ENCODE data around the gene IFI6.
"Not testable (repeated sequence)": the region's sequence is repeated elsewhere in the genome, so short reads cannot be mapped to it uniquely, and the experiment has no call there.

Gene IFI6

DNA sequence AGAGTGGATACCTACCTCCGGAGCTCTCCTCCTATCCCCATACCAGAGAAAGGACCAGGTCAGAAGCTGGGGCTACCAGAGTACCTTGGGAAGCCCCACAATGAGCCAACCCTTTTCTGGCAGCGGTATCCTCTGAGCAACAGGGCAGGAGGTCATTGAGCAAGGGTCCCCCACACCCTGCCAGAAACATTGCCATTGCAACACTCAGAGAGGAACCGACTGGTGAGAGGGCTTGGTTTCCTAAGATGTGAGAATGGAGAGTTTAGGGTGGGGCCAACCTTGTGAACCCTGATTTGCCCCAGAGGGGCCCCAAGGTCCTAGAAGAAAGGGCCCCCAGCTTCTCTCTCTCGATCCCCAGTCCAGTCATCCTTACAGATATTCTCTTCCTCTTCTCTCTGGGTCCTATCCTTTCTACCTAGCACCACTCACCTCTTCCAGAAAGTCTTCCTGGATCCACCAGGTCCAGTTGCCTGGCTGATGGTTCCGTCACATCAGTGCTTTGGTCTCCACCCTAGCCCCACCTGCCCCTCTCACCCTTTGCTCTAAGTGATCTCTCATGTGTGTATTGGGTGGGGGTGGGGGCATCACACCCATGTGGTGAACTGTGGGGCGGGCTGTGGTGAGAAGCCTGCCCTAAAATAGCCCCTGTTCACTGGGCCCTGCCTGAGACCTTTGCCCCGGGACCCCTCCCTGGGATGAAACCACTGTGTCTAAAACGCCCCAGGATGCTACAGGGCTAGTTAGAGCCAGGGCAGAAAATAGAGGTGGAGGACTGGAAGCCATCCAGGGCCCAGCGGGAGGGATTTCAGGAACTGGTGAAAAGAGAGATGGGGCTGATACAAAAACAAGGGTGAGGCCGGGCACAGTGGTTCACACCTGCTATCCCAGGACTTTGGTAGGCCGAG is 45.7 kb downstream of the IFI6 start:
- no peak for DNase-seq

- no peak for DNase-seq
Observed at GRCh38 chr1:27624467-27625178, 47.4 kb downstream of the IFI6 start.

GRCh38 chr1:27623327-27624212 is 48.4 kb downstream of the IFI6 start:
- no peak for DNase-seq

- DNase-seq, result no peak
Observed at GRCh38 chr1:27622828-27623227, 49.2 kb downstream of the IFI6 start.

DNA sequence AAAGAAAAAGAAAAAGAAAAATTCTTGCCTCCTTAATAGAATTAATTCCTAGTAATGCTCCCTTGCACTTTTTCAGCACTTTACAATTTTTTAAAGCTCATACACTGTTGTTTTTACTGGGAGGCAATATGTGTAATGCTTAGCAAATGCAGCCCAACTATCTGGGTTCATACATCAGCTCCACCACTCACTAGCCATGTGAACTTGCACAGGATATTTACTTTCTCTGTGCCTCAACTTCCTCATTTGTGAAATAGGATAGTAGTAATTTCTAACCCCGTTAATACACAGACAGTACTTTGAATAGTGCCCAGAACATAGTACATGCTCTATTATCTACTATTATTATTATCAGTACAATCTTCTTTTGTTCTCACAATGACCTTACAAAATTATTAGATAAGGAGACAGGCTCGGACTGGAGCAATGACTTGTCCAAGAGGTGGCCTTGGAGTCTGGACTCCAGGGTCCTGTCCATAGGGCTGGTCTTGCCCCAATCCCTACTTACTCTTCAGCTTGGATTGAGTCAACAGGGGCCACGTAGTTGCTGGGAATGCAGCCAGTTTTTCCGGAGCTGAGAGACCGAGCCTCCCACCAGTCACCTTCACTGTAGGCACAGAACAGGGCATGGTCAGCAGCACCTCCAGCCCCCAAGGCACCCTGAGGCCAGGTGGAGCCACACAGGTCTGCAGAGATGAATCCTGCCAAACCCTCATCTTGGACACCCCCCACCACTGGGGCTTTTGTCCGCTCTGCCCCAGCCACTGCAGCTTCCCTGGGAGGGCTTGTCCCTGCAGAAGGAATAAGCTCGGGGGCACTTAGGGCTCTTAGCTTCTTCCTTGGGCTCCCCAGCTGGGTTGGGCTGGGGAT is 50.7 kb downstream of the IFI6 start:
- DNase-seq, result no peak

- DNase-seq, result not testable (repeated sequence)
Observed at GRCh38 chr1:27619782-27620438, 52.1 kb downstream of the IFI6 start.

DNA sequence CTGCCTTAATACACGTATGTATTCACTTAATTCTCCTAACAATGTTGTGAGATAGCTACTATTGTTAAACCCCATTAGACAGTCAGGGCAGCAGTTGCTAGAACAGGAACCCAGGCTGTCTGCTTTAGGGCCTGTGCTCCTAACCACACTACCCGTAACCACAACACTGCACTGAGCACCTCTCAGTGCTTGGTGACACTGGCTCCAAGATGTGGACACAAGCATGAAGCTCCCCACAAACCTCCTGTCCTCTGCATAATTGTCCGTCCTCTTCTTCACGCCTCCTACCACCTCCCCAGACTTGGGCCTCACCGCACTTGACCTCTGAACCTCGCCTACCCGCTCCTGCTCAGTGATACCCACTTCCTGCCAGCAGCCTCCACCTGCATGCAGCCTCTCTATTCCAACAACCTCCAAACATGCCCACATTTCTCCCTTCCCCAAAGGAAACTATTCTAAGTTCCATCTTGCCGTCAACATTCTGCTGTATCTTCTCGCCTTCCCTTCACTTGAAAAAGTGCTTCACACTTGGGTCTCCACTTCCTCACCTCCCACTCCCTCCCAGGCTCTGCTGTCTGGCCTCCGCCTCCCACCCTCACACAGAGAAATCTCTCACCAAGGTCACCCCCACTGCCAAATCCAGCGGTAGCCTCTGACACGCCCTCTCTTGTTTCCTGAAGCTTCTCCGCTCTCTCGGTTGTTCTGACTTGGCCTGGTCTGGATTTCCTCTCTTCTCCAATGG is 53.5 kb downstream of the IFI6 start:
- peak; percentile 57 for DNase-seq

GRCh38 chr1:27617420-27617819 is 54.6 kb downstream of the IFI6 start:
- DNase-seq, result no peak

GRCh38 chr1:27616441-27616840 is 55.6 kb downstream of the IFI6 start:
- no peak for DNase-seq
